ENCODE measurements around the gene TRA2B. TPM values are rescaled to one million over a fixed set of nuclear protein-coding genes. Genes with fewer than 3 reads are reported as not detected.

Gene TRA2B
- total RNA-seq, 1 donor from 2014 or later = 120 TPM

DNA sequence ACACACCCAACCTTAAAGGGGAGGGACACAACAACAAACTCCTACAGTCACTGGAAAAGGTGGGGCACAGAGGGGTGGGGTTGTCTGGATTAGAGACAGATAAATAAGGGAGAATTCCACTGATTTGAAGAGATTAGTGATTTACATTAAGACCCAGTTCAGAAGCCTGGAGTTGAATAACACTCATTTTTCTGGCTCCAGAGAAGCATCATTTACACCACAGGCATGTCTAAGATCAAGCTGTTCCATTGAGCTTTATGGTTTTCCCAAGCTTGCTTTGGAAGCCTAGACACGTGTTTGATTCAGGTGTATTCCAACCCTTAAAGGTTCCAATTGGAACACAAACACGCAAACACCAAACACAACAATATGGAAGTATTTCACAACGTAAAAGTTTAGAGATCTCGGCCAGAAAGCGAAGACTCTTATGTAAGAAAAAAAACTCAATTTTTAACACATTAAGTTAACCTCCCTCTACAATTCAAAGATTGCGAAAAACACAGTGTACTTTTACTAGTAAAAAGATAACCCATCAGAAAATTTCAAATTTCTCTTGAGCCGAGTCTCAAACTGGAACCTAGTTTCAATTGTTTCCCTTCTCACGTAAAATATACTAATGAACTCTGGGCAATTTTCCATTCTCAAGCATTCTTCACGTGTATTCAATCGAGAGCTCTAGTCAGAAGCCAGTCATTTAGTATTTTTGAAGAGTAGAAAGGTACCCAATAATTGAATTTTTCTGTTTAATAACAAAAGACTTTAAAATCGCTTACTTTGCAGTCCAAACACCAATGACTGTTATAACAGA lies 2.1 kb downstream of the TRA2B start:
- peak; percentile 47 for DNase-seq (ENCODE audit: low read depth)
- Histone ChIP-seq H2AFZ (ENCODE audit: low read depth, low read length) (no peak overlapping the region), H3K9me3 (ENCODE audit: insufficient read depth, low read depth, low read length) (no peaks in the 10 kb centered on the region), H4K20me1 (ENCODE audit: insufficient read depth, low read length) (peaks cover 66% of the 10 kb centered on the region), H3K27ac (ENCODE audit: low read depth, low read length) (peak overlapping the region; percentile 99), H3K4me2 (ENCODE audit: low read length) (peak overlapping the region; percentile 91), H3K79me2 (ENCODE audit: insufficient read depth, low read length) (peaks cover 72% of the 10 kb centered on the region), H3K9ac (ENCODE audit: low read length) (peak overlapping the region; percentile 100), H3K4me1 (ENCODE audit: insufficient read depth, low read length) (peaks cover 31% of the 10 kb centered on the region), H3K4me3 (ENCODE audit: insufficient read depth, low read depth, low read length) (peak overlapping the region; percentile 100), H3K27me3 (ENCODE audit: insufficient read depth, low read length) (no peaks in the 10 kb centered on the region), H3K36me3 (ENCODE audit: insufficient read depth, low read length) (peaks cover 1% of the 10 kb centered on the region)
- no peaks in the 10 kb centered on the region for H3K27me3 Mint-ChIP-seq (ENCODE audit: low read depth, unreplicated experiment)
- peak overlapping the region; percentile 99 for H3K4me3 Mint-ChIP-seq (ENCODE audit: unreplicated experiment)
- H3K4me1 Mint-ChIP-seq (ENCODE audit: low read depth, unreplicated experiment) = peaks cover 28% of the 10 kb centered on the region
- peak; percentile 85 for FAIRE-seq
- H3K27ac Mint-ChIP-seq (ENCODE audit: unreplicated experiment) = peak overlapping the region; percentile 99
- H3K9me3 Mint-ChIP-seq (ENCODE audit: unreplicated experiment) = no peaks in the 10 kb centered on the region
- no peaks in the 10 kb centered on the region for H3K36me3 Mint-ChIP-seq (ENCODE audit: low read depth, unreplicated experiment)
- no peak for TF ChIP-seq EZH2 (IDR thresholded peaks at IDR 0.05; ENCODE audit: insufficient read depth, low read length)
- TF ChIP-seq, protein P1, sequence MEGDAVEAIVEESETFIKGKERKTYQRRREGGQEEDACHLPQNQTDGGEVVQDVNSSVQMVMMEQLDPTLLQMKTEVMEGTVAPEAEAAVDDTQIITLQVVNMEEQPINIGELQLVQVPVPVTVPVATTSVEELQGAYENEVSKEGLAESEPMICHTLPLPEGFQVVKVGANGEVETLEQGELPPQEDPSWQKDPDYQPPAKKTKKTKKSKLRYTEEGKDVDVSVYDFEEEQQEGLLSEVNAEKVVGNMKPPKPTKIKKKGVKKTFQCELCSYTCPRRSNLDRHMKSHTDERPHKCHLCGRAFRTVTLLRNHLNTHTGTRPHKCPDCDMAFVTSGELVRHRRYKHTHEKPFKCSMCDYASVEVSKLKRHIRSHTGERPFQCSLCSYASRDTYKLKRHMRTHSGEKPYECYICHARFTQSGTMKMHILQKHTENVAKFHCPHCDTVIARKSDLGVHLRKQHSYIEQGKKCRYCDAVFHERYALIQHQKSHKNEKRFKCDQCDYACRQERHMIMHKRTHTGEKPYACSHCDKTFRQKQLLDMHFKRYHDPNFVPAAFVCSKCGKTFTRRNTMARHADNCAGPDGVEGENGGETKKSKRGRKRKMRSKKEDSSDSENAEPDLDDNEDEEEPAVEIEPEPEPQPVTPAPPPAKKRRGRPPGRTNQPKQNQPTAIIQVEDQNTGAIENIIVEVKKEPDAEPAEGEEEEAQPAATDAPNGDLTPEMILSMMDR (IDR thresholded peaks at IDR 0.05; ENCODE audit: insufficient read depth, low read depth, low read length) = no peak

DNA sequence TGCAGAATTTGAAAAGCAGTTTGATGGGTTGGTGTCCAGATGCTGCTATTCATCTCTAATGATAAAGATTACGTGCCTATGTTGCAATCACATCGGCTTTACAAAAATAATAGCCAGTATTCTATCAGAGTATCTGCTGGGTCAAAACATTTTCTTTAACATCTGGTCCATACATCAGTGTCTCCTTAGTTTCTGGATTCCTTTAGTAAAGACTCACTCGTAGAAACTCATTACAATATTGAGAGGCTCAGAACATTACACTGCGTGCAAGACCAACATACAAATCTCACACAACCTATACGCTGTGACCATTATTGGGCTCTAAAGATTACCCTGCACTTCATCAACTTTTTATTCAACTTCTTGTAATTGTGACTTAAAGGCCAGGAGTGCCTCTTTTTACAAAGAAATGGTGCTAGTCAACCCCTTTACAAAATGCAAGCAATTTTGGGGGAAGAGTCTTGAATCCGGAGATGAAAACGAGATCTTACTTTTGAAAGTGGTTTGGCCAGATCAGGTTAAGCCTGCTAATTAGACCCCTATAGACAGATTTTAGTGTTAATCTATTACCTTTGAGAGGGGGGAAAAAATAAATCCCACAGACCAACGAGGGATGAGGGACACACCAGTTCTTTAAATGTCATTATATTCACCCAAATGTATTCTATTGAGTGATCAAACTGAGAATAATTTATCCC lies 2.9 kb downstream of the TRA2B start:
- peaks cover 80% of the 10 kb centered on the region for H3K79me2 ChIP-seq (ENCODE audit: insufficient read depth, low read length)
- no peaks in the 10 kb centered on the region for H3K27me3 Mint-ChIP-seq (ENCODE audit: low read depth, unreplicated experiment)
- H3K4me3 ChIP-seq (ENCODE audit: insufficient read depth, low read depth, low read length) = peak overlapping the region; percentile 100
- peaks cover 7% of the 10 kb centered on the region for H3K36me3 ChIP-seq (ENCODE audit: insufficient read depth, low read length)
- H3K9me3 ChIP-seq (ENCODE audit: insufficient read depth, low read depth, low read length) = no peaks in the 10 kb centered on the region
- no peaks in the 10 kb centered on the region for H3K36me3 Mint-ChIP-seq (ENCODE audit: low read depth, unreplicated experiment)
- H3K4me1 ChIP-seq (ENCODE audit: insufficient read depth, low read length) = peaks cover 39% of the 10 kb centered on the region
- peaks cover 73% of the 10 kb centered on the region for H4K20me1 ChIP-seq (ENCODE audit: insufficient read depth, low read length)
- H3K9ac ChIP-seq (ENCODE audit: low read length) = peak overlapping the region; percentile 100
- TF ChIP-seq, protein P1 (IDR thresholded peaks at IDR 0.05; ENCODE audit: insufficient read depth, low read depth, low read length) = no peak
- TF ChIP-seq EZH2 (IDR thresholded peaks at IDR 0.05; ENCODE audit: insufficient read depth, low read length) = no peak
- H3K27me3 ChIP-seq (ENCODE audit: insufficient read depth, low read length) = no peaks in the 10 kb centered on the region
- peak overlapping the region; percentile 99 for H3K27ac ChIP-seq (ENCODE audit: low read depth, low read length)
- no peak for FAIRE-seq
- H3K4me3 Mint-ChIP-seq (ENCODE audit: unreplicated experiment) = peak overlapping the region; percentile 99
- H3K27ac Mint-ChIP-seq (ENCODE audit: unreplicated experiment) = peak overlapping the region; percentile 99
- H3K4me2 ChIP-seq (ENCODE audit: low read length) = peak overlapping the region; percentile 91
- peaks cover 36% of the 10 kb centered on the region for H3K4me1 Mint-ChIP-seq (ENCODE audit: low read depth, unreplicated experiment)
- no peak overlapping the region for H2AFZ ChIP-seq (ENCODE audit: low read depth, low read length)
- H3K9me3 Mint-ChIP-seq (ENCODE audit: unreplicated experiment) = no peaks in the 10 kb centered on the region
- no peak for DNase-seq (ENCODE audit: low read depth)

All from astrocyte (in vitro differentiated cells and primary cell).